ENCODE measurements around the gene SESTD1.
"Not testable (repeated sequence)": the region's sequence is repeated elsewhere in the genome, so short reads cannot be mapped to it uniquely, and the experiment has no call there.

Gene SESTD1

DNA sequence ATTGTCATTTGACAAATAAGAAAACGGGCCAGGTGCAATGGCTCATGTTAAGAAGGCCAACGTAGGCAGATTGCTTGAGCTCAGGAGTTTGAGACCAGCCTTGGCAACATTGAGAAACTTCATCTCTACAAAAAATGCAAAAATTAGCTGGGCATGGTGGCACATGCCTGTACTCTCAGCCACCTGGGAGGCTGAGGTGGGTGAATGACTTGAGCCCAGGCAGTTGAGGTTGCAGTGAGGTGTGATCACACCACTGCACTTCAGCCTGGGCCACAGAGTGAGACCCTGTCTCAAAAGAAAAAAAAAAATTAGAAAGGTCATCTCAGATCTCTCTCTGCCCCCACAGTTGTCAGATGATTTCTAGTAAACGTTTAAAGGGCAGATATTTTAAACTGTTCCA, 4.4 kb downstream of the SESTD1 start:
- H3K27ac Mint-ChIP-seq: no peak overlapping the region
- intact Hi-C loops (cut with micrococcal nuclease): loop anchor here (10.0 kb wide), 1 partner anchor 345 kb away; no protein-coding TSS in a partner anchor
- peaks cover 7% of the 10 kb centered on the region for H3K36me3 Mint-ChIP-seq (ENCODE audit: low read depth)
- H3K9me3 Mint-ChIP-seq: no peaks in the 10 kb centered on the region
- H3K27me3 Mint-ChIP-seq: no peaks in the 10 kb centered on the region
- H3K4me1 Mint-ChIP-seq (ENCODE audit: low read depth): peaks cover 35% of the 10 kb centered on the region
- H3K4me3 Mint-ChIP-seq: no peak overlapping the region

DNA sequence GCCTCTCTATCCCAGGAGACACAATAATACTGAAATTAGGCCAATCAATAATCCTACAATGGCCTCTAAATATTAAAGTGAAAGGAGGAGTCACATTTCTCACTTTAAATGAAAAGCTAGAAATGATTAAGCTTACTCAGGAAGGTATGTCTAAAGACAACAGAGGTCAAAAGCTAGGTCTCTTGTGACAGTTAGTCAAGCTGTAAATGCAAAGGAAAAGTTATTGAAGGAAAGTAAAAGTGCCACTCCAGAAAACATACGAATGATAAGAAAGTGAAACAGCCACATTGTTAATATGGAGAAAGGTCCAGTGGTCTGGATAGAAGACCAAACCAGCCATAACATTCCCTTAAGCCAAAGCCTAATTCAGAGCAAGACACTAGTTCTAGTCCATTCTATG, 9.5 kb downstream of the SESTD1 start:
- Mint-ChIP-seq H3K27ac (no peak overlapping the region), H3K27me3 (no peaks in the 10 kb centered on the region), H3K4me3 (no peak overlapping the region), H3K9me3 (no peaks in the 10 kb centered on the region), H3K36me3 (ENCODE audit: low read depth) (peaks cover 2% of the 10 kb centered on the region), H3K4me1 (ENCODE audit: low read depth) (peaks cover 52% of the 10 kb centered on the region)
- intact Hi-C loops (cut with micrococcal nuclease): no loop called here

DNA sequence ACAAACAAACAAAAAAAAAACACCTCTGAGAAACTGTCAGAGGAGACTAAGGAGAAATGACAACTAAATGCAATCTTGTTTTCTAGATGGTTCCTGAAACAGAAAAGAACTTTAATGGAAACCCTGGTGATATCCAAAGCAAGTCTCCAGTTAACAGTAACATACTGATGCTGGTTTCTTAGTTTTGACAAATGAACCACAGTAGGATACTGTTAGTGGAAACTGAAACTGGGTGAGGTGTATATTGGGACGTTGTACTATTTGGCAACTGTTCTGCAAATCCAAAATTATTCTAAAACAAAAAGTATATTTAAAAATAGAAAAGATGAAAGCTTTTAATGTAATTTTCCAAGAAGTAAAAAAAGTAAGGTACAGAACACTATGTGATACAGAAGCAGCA, 11.4 kb downstream of the SESTD1 start:
- H3K9me3 Mint-ChIP-seq: no peaks in the 10 kb centered on the region
- H3K27ac Mint-ChIP-seq: no peak overlapping the region
- intact Hi-C loops (cut with micrococcal nuclease): no loop called here
- no peak overlapping the region for H3K4me3 Mint-ChIP-seq
- peaks cover 56% of the 10 kb centered on the region for H3K4me1 Mint-ChIP-seq (ENCODE audit: low read depth)
- H3K36me3 Mint-ChIP-seq (ENCODE audit: low read depth): peaks cover 5% of the 10 kb centered on the region
- H3K27me3 Mint-ChIP-seq: no peaks in the 10 kb centered on the region

DNA sequence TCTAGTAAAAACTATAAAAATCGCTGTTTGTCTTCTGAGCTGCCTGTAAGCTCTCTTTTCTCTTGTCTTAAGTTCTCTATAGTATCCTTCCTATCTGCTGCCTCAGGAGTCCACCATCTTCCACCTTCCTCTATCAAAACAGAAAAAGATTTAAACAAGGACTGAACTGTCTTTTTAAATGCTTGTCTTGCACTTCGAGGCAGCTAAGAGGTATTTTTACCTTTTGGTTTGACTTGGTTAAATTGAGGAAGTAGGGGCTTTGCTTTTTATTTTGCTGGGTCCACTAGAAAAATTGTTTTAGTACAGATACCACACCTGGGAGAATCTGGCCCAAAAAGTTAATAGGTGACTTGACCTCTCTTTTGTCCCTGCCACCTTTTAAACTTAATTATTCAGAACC, 12.2 kb downstream of the SESTD1 start:
- H3K4me3 Mint-ChIP-seq: no peak overlapping the region
- intact Hi-C loops (cut with micrococcal nuclease): no loop called here
- H3K27me3 Mint-ChIP-seq: no peaks in the 10 kb centered on the region
- no peak overlapping the region for H3K27ac Mint-ChIP-seq
- H3K9me3 Mint-ChIP-seq: no peaks in the 10 kb centered on the region
- peaks cover 54% of the 10 kb centered on the region for H3K4me1 Mint-ChIP-seq (ENCODE audit: low read depth)
- H3K36me3 Mint-ChIP-seq (ENCODE audit: low read depth): peaks cover 5% of the 10 kb centered on the region

DNA sequence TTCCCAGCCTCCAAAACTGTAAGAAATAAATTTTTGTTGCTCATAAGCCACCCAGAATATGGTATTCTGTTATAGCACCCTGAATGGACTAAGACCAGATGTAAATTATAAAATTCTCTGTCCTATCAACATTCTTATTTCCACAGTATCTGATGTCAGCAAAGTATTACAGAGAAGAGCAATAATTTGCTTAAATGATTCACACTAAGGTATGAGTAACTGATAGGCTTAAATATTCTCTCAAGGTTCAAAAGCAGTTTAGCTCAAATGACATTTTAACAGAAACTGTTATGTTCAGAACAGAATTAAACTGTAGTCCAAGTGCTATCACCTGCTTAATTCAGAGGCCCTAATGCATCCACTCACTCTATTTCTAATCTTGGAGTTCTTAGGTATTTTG, 12.8 kb downstream of the SESTD1 start:
- intact Hi-C loops (cut with micrococcal nuclease): no loop called here
- H3K9me3 Mint-ChIP-seq: no peaks in the 10 kb centered on the region
- H3K27me3 Mint-ChIP-seq: no peaks in the 10 kb centered on the region
- H3K4me1 Mint-ChIP-seq (ENCODE audit: low read depth): peaks cover 52% of the 10 kb centered on the region
- H3K4me3 Mint-ChIP-seq: no peak overlapping the region
- H3K36me3 Mint-ChIP-seq (ENCODE audit: low read depth): peaks cover 5% of the 10 kb centered on the region
- H3K27ac Mint-ChIP-seq: no peak overlapping the region

DNA sequence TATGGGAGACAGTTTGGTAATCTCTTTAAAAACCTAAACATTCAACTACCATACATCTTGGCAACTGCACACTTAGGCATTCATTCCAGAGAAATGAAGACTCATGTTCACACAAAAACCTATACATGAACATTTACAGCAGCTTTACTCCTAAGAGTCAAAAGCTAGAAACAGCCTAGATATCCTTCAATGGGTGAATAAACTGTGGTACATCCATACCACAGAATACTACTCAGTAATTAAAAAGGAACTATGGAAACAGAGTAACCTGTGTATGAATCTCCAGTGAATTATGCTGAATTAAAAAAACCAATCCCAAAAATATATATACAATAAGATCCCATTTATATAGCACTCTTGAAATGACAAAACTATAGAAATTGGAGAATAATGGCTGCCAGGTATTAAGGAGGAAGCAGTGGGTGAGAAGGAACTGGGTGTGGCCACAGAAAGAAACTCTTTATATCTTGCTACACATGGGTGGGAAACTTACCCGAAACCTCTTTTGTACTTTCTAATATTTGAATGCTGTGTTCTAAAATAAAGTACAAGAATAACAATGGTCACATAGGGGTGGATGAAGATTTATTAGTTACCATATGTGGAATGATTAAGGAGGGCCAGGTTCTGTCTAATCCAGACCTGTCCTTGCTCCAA, 13.7 kb downstream of the SESTD1 start:
- Mint-ChIP-seq H3K9me3 (no peaks in the 10 kb centered on the region), H3K27ac (no peak overlapping the region), H3K27me3 (no peaks in the 10 kb centered on the region), H3K4me3 (no peak overlapping the region), H3K36me3 (ENCODE audit: low read depth) (peaks cover 5% of the 10 kb centered on the region), H3K4me1 (ENCODE audit: low read depth) (peaks cover 57% of the 10 kb centered on the region)
- intact Hi-C loops (cut with micrococcal nuclease): no loop called here

DNA sequence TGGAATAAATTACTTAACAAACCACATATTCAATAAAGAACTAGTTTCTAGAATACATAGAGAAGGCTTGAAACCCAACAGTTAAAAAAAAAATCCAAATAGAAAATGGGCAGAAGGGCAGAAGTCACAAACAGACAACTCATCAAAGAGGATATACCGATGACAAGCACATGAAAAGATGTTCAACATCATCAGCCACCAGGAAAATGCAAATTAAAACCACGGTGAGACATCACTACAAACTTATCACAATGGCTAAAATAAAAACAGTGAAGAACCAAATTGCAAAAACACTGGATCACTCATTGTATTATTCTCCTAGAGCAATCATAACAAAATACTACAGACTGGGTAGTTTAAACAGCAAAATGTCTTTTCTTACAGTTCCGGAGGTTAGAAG, 14.5 kb downstream of the SESTD1 start:
- Mint-ChIP-seq H3K4me3 (no peak overlapping the region), H3K27me3 (no peaks in the 10 kb centered on the region), H3K9me3 (no peaks in the 10 kb centered on the region), H3K36me3 (ENCODE audit: low read depth) (peaks cover 5% of the 10 kb centered on the region), H3K4me1 (ENCODE audit: low read depth) (peaks cover 54% of the 10 kb centered on the region), H3K27ac (no peak overlapping the region)
- intact Hi-C loops (cut with micrococcal nuclease): no loop called here

DNA sequence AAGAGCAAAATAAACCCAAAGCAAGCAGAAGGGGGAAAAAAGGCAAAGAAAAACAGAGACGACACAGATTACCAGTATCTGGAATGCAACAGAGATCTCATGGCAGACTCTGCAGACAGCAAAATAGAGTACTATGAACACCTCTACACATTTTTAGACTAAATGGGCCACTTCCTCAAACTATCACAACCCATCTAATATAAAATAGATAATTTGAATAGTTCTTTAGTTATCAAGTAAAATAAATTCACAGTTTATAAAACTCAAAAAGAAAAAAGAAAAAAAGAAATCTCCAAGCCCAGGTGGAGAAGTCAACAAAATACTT, 16.6 kb downstream of the SESTD1 start:
- no peaks in the 10 kb centered on the region for H3K27me3 Mint-ChIP-seq
- intact Hi-C loops (cut with micrococcal nuclease): no loop called here
- peaks cover 50% of the 10 kb centered on the region for H3K4me1 Mint-ChIP-seq (ENCODE audit: low read depth)
- no peak overlapping the region for H3K4me3 Mint-ChIP-seq
- H3K36me3 Mint-ChIP-seq (ENCODE audit: low read depth): peaks cover 5% of the 10 kb centered on the region
- H3K27ac Mint-ChIP-seq: no peak overlapping the region
- no peaks in the 10 kb centered on the region for H3K9me3 Mint-ChIP-seq

DNA sequence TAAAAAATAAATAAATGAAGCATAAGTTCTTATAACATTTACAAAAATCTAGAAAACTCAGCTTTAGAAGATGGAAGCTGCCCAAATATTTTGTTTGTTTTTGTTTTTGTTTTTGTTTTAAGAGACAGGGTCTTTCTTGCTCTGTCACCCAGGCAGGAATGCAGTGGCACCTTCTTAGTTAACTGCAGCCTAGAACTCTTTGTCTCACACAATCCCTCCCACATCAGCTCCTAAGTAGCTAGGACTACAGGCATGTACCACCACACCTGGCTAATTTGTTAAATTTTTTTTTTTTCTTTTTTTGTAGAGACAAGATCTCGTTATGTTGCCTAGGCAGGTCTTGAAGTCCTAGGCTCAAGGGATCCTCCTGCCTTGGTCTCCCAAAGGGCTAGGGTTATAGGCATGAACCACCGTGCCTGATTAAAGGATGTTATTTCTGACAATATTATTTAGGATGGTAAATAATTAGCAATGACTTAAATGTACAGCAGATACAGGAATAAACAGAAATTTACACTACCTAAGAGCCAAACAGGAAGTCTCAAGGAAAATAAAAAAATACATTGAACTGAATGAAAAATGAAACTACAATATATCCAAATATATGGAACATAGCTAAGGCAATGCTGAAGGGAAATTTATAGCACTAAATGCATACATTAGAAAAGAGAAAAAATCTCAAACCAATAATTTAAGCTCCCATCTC, 17.2 kb downstream of the SESTD1 start:
- H3K27me3 Mint-ChIP-seq: no peaks in the 10 kb centered on the region
- no peak overlapping the region for H3K27ac Mint-ChIP-seq
- intact Hi-C loops (cut with micrococcal nuclease): no loop called here
- H3K4me3 Mint-ChIP-seq: no peak overlapping the region
- no peaks in the 10 kb centered on the region for H3K9me3 Mint-ChIP-seq
- H3K4me1 Mint-ChIP-seq (ENCODE audit: low read depth): peaks cover 48% of the 10 kb centered on the region
- peaks cover 5% of the 10 kb centered on the region for H3K36me3 Mint-ChIP-seq (ENCODE audit: low read depth)

DNA sequence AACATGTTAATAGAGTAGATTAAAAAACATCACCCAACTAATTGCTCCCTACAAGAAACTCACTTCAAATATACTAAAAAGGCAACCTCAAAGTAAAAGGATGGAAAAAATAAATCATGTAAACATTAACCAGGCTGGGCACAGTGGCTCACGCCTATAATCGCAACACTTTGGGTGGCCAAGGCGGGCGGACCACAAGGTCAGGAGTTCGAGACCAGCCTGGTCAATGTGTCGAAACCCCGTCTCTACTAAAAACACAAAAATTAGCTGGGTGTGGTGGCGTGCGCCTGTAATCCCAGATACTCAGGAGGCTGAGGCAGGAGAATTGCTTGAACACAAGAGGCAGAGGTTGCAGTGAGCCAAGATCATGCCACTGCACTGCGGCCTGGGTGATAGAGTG, 18.8 kb downstream of the SESTD1 start:
- peaks cover 49% of the 10 kb centered on the region for H3K4me1 Mint-ChIP-seq (ENCODE audit: low read depth)
- H3K27ac Mint-ChIP-seq; intact Hi-C loops (cut with micrococcal nuclease); H3K36me3 Mint-ChIP-seq (ENCODE audit: low read depth); H3K27me3 Mint-ChIP-seq; H3K9me3 Mint-ChIP-seq; H3K4me3 Mint-ChIP-seq: not testable (repeated sequence)

DNA sequence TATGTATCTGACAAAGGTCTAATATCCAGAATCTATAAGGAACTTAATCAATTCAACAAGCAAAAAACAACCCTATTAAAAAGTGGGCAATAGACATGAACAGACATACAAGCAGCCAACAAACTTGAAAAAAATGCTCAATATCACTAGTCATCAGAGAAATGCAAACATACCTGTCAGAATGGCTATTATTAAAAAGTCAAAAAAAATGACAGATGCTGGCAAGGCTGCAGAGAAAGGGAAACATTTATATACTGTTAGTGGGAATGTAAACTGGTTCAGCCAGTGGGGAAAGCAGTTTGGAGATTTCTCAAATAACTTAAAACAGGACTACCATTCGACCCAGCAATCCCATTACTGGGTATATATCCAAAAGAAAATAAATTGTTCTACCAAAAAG, 21.6 kb downstream of the SESTD1 start:
- Mint-ChIP-seq H3K27me3 (no peaks in the 10 kb centered on the region), H3K36me3 (ENCODE audit: low read depth) (no peaks in the 10 kb centered on the region), H3K9me3 (no peaks in the 10 kb centered on the region), H3K27ac (no peak overlapping the region), H3K4me3 (no peak overlapping the region), H3K4me1 (ENCODE audit: low read depth) (peaks cover 44% of the 10 kb centered on the region)
- intact Hi-C loops (cut with micrococcal nuclease): no loop called here

DNA sequence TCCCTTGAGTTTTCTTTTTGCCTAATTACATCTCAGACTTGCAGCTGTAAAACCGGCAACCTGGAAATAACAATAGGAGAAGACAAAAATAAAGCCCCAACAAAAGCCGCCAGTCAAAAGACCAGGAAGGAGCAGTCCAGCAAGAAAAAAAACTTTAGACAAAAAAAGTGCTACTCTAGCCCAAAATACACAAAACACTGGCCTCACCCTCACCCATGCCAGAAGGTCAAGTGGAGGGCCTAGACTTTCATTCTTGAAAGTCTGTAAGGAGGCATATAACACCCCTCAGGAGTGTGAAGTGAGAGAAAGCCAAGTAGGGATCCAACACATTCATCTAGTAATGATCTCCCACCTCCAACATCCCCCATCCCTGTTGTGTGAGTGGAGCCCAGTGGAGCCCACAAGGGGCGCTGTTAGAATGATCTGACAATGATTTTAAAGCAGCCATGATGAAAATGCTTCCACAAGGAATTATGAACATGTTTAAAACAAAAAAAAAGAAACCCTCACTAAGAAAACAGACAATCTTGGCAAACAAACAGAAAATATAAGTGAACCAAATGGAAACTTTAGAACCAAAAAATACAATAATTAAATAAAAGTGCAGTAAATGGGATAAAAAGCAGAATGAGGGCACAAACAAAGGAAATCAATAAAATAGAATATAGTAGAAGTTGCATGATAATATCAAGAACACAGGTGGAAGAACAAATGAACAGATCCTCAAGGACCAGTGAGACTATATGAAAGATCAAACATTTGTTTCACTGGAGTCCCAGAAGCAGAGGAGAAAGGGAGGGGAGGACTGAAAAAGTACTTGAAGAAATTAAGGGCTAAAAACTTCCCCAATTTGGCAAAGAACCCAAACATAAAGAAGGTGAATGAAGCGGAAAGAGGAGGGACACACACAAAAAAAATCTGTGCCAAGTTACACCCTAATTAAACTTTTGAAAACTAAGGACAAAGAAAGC, 23.9 kb downstream of the SESTD1 start:
- Mint-ChIP-seq H3K27me3 (no peaks in the 10 kb centered on the region), H3K27ac (no peak overlapping the region), H3K4me1 (ENCODE audit: low read depth) (peaks cover 46% of the 10 kb centered on the region), H3K4me3 (no peak overlapping the region), H3K9me3 (no peaks in the 10 kb centered on the region), H3K36me3 (ENCODE audit: low read depth) (no peaks in the 10 kb centered on the region)
- intact Hi-C loops (cut with micrococcal nuclease): no loop called here

DNA sequence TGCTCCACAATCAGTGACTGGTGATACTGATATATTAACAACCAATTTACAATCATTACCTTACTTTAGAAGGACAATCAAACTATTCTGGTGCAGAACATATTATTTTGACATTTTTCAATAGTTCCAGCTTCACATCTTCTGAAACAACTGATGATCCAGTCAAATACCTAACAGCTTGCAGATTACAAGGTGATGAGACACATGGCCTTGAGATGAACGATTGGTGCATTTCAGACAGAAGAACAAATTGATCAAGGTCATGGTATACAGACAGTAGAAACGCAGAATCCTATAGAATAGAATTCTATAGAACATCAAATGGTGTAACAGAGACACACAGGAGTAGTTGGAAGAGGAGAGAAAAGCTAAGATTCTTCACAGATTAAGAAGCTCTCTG, 24.8 kb downstream of the SESTD1 start:
- Mint-ChIP-seq H3K9me3 (no peaks in the 10 kb centered on the region), H3K36me3 (ENCODE audit: low read depth) (no peaks in the 10 kb centered on the region), H3K4me1 (ENCODE audit: low read depth) (peaks cover 51% of the 10 kb centered on the region), H3K27me3 (no peaks in the 10 kb centered on the region), H3K27ac (no peak overlapping the region), H3K4me3 (no peak overlapping the region)
- intact Hi-C loops (cut with micrococcal nuclease): no loop called here

DNA sequence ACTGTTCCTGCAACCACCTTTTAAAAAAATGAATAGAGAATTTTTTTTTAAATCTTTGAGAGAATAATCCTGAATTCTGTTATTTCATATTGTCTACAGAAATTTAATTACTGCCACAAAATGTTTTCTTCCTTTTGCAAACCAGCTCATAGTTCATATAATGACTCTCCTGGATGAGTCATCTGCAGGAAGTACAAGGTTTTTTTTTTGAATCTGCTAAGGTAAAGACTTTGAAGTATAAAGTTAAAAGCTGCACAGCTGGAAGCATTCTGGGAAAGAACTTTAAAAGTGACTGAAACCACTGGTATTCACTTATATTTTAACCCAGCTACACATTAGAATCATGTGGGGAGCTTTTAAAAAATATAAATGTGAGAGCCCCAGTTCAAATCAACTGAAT, 25.4 kb downstream of the SESTD1 start:
- Mint-ChIP-seq H3K36me3 (ENCODE audit: low read depth) (no peaks in the 10 kb centered on the region), H3K4me3 (no peak overlapping the region), H3K9me3 (no peaks in the 10 kb centered on the region), H3K4me1 (ENCODE audit: low read depth) (peaks cover 48% of the 10 kb centered on the region), H3K27me3 (no peaks in the 10 kb centered on the region), H3K27ac (no peak overlapping the region)
- intact Hi-C loops (cut with micrococcal nuclease): no loop called here

Data from dendritic cell treated with granulocyte-macrophage colony-stimulating factor and Interleukin-4, amounts not matched to agents 40 ng/mL and 50 ng/mL, for 4 days (primary cell).